H1 (cell line): ENCODE data around the gene BRD3OS. TPM values are rescaled to one million over a fixed set of nuclear protein-coding genes. Genes with fewer than 3 reads are reported as not detected.

ENCODE experiments used
- CHD7 ChIP-seq: fragments of 300-600 bp; sonication (generic); IDR thresholded peaks from 2 replicates; pipeline ENCODE4 v1.7.1; 2012; ENCODE audit warnings: low read length, moderate library complexity, mild to moderate bottlenecking, inconsistent platforms; ENCODE audit not compliant: insufficient replicate concordance
- polyA plus RNA-seq, 7 experiments: library from polyadenylated mRNA; depleted of rRNA in 3 of 7; stranded (reverse) in 5 of 7; unstranded in 2 of 7; fragments of >200 nt in 5 of 7; fragments of 200-250 nt in 2 of 7; gene quantifications; 1 replicate in 5 of 7; 2 replicates in 1 of 7; 4 replicates in 1 of 7; pipeline versions ENCODE4 v1.2.1 to v1.2.3, GENCODE V29; 2011 to 2013; ENCODE audit warnings: missing spikeins in 2 of 7, mixed read lengths in 2 of 7
- total RNA-seq: library from RNA; stranded (reverse); fragmentation: NEBNext Ultra II Directional; extraction: Animal tissue kit (Norgen Biotek cat#: 25700); gene quantifications from 2 replicates; pipeline ENCODE4 v1.2.1, GENCODE V29; 2021

The BRD3OS gene
- total and polyA plus RNA-seq, 2 of the 8 experiments (the other 6 are each of a cell fraction or from before 2014, with no cell fraction given): 12.7 to 20.2 TPM

- no peak for TF ChIP-seq CHD7
- TF ChIP-seq, all 59 proteins: peak for 0
Measured at GRCh38 chr9:134049772-134050588, 24.7 kb downstream of the BRD3OS start (continued).
